NCI-H2107 (cell line): ENCODE data around the gene PDYN.

Experiments used
- DNase-seq: peaks from one replicate; lab custom pipeline; 2025; lab: John Stamatoyannopoulos, UW

PDYN gene

DNA sequence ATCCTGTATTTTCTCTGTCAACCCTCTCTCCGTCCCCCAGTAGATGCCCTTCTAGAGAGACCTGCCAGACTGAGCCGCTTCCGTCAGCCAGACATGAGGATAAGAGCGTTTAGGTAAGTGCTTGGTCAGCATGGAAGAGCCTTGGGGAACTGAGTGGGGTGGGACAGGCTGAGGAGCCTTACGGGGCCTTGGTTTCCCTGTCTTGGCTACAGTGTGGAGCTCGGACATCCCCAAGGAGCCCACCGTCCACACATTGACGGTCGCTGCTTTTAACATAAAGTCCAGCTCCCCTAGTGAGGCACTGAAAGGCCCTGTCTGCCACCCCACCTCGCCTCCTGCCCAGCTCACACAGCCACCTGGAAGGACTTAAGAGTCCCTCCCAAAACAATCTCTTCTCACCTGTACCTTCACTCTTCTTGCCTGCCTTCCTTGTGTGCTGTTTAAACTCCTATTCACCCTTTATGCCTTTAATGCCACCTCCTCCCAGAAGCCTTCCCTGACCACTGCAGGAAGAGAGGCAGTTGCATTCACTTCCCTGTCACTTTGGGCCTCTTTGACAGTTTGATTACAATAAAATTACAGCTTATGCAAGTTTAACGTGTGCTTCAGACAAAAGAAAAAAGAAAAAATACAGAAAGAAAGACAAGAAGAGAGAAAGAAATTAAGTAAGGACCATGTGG lies 42.3 kb downstream of the PDYN start:
- no peak for DNase-seq

DNA sequence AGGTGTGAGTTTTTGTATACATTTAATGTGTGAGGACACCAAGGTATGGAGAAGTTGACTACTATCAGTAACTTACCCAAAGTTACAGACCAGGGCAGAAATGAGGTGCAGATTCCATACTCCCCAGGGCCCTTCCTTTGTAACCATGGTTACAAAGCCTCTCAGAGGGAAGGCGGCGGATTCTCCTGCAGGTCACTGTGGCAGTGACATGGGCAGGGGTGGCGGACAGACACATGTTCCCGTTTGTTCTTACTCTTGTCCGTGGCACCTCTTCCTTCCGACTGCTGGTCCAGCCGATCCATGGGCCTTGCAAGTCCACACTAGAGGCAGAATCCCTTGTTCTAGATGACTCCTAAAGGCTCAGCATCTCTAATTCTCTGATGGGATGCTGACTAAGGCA lies 43.0 kb downstream of the PDYN start:
- DNase-seq = no peak

DNA sequence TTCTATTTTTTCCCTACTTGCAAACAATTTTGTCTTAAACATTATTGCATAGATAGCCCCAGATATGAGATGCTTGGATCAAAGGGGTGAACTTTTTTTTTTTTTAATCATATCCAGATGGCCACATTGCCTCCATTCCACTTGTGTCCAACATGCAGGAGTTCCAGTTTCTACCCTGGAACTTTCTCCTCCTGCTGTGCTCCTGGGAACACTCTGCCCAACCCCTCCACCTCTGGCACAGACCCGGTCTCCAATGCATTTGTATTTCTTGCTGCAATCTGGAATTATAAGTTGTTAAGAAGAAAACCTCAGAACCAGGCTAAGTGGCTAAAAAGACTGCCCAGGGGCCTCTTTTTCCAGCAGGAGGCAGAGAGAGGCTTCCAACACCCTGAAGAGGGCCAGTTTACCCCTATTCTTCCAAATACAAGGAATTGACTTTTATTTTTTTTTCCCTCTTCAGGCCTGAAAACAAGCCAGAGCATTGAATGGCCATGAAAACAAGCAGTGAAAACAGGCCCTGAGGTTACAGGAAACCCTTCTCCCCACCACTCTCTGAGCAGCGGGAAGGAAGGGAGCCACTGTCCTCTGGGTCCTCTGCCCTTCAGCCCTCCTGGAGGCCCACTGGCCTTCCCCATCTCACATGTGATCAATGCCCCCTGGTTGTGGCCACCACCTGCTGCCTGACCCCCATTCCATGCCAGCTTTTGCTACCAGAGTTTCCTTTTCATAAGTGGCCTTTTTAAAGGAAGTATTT lies 44.3 kb downstream of the PDYN start:
- DNase-seq = no peak

DNA sequence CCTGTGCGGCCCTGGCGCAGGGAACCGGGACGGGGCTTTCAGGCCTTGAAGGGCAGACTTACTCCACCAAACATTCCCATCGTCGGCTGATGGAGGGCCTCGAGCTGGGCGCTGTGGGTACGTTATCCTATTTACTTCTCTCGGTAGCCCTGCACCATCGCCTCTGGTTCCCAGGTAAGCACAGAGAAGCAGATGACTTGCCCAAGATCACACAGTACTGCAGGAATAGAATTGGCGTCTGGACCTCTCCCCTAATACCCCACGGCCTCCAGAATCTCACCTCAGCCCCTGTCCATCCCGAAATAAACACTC lies 46.4 kb downstream of the PDYN start:
- no peak for DNase-seq

DNA sequence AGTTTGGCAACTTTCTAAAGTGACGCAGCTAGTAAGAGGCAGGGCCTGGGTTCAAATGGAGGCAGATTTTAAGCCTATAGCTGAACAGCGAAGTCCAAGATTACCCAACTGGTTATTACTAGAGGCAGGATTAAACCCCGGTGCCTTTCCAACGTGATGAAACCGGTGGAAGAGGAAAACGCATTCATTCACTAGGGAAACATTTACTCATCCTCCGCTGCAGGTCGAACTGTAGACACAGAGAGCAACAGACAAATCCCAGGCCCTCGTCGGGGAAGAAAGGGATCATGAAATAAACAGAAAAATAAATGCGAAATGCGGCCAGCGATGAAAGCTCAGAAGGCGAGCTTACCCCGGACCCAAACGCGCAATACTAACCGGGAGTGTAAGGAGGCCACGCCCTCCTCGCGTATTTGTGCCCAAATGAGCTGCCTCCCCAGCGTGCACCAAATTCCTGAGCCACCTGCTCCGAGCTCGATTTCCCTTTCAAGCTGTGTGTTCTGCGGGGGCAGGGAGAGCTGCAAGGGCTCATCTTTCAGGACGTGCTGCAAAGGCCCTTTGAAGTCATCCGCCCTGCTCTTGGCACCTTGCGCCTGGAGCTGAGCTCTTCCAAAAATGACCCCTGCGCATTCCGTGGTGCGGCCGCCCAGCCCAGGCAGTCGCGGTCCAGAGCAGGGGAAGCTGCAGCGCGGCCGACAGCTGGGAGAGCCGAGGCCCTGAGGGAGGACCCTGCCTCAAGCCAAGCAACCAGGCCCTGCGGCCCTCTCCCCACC lies 46.9 kb downstream of the PDYN start:
- no peak for DNase-seq

DNA sequence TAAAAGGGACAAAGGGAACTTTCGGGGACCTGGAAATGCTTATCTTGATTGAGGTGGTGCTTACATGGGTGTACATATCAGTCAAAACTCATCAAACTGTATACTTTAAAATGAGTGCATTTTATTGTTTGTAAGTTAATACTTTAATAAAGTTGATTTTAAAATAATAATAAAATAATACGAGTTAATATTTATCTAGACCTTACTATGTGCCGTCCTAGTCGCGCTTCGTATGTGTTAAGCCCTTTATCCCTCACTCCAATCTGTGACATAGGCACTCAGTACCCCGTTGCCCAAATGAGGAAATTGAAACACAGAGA lies 47.5 kb downstream of the PDYN start:
- no peak for DNase-seq

DNA sequence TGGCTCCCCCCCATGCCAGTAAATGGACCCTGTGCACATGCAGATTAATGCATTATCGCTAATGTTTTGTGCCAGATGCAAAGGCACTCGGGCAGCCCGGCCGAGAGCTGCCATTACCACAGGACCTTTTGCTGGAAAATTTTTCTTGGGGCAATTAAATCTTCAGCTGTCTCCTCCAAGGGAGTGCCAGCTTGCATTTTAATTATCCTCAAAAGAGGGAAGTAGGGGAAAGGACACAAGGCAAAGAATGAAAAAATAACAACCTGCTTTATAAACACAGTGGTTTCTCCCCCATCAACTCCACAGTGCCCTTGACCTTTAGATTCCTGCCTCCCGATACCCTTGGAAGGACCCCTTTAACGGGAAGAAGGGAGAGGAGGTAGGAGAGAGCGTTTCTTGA lies 48.2 kb downstream of the PDYN start:
- DNase-seq = no peak

DNA sequence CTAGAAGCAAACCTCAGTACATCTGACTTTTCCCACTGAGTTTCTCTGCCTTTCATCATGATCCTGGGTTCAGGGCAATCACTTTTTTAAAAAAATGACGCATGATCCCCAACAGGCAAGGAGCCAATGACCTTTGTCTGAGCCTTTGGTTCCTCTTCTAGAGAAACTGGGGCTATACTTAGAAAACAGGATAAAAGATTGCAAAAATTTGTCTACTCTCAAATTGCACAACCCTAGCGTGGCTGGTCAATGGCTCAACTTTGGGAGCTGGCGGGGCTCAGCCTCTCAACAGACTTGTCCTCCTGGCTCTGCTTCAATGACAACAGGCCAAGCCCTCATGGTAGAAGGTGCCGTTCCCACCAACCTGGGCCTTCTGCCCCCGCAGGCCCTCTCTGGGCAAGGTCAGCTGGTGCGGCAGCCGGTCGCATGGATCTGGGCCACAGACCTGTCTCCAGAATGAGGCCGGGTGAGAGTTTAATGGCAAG lies 48.7 kb downstream of the PDYN start:
- DNase-seq = no peak

DNA sequence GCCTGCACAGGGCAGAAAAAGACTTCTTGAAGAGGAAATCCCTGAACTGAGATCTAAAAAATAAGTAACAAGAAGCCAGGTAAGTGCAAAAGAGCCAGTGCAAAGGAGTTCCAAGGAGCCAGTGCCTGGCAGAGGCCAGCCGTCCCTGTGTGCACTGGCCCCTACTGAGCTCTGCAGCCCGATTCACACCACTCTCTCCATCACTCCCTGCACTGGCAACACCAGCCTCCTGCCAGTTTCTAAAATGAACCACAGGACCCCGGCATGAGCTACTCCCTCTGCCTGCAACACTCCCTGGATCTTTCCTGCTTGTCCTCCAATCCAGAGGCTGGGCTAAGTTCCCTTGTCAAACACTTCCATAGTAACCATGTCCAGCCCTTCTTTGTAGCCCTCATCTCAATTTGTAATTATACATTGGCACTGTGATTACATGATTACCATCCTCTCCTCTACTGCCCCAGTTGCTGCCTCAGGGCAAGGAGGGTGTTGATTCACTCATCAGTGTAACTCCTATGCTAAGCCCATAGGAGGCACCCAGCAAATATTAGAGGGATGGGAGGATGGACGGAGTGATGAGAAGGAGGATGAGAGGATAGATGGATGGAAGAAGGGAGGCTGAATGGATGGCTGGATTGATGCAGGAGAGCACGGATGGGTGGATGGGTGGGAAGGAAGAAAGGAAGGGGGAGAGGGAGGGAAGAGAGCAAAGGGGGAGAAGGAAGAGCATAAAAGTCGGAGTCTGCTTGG lies 49.3 kb downstream of the PDYN start:
- DNase-seq = no peak

DNA sequence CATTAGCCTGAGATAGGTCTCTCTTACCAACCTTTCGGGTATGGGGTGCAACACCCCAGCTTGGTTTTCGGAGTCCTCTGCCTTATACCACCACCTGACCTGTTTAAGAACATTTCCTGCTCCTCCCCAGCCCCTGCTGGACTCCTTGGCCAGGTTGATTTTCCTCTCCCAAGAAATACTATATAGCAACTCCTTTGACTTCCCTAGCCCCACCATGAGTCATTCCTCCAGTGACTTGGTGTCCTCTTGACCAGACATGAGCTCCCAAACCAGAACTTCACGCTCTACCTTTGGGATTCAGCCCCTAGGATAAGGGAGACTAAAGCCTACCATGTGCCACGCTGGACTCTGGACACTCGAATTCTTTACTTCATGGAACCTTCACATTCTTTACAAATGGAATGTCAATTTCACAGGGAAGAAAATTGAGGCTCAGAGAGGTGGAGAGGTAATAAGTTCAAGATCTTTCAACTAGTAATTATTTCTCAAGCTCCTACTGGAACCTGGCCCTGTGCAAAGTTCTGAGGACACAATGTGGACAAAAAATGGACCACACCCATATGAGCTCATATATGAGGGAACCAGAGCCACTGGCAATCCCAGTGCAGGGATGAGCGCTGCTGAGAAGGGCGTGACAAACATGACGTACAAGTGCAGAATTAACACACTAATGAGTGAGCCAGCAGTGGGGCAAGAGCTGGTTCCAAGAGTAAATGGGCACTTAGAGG lies 50.4 kb downstream of the PDYN start:
- DNase-seq = no peak

DNA sequence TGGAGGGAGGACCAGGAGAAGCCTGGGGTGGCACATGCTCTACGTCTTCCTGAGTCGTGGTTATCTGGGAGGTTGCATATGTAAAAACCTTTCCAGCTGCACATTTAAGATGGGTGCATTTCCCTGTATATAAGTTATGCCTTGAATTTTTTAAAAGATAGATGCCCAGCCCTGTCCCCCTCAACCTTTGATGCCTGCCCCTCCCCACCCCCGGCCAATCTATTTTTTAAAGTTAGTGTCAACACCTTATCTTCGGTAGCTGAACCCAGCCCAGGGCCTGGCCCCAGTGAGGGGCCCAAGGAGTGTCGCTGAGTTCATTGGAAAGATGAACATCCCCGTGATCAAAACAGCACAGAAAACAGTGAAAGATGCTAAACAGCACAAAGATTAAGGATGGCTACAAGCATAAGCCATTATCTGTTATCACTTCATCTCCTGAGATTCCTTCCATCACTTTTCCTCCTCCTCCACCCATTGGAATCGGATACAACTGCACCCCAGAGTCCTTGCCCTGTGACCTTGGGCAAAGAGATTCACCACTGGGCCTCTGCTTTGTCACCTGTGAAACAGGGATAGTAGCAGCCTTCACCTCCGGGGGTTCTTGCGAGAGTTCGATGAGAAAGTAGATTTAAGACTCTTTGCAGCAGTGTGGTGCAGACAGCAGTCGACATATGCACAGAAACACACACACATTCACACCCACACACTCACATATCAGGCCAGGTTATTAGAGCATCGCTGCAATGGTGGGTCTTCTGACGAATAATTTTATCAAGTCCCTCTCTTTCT lies 51.2 kb downstream of the PDYN start:
- DNase-seq = no peak

DNA sequence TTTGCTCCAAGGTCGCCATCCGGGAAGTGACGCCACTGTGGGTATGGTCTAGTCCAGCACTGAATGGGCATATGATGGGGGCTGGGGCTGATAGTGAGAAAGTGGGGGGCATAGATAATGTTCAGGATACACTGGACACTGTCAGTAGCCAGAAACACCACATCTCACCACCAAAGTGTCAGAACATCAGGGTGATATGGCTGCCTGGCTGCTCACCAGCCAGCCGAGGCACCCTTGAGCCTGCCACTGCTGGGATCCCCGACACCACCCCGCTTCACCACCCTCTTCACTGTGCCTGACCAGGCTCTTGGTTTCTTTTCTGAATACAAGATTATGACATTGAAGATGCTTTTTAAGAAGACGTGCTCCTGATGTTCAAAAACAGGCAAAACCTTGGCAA lies 51.8 kb downstream of the PDYN start:
- DNase-seq = no peak

DNA sequence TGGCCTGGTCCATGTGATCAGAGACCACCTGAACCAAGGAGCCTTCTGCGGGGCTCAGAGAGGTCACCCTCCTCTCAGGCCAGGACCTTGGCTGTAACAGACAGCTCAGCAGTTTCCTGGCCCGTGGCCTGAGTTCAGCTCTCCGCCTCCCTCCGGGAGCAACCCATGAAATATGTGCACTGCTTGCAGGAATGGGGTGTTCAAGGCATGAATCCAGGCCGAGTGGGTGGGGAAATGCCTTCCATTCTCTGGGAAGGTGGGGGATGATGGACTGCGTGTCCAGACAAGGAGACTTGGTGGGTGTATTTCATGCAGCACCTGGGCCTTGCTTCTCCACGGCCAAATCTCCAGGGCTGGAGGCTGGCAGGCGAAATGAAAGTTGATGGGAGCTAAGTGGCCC lies 52.6 kb downstream of the PDYN start:
- DNase-seq = no peak

DNA sequence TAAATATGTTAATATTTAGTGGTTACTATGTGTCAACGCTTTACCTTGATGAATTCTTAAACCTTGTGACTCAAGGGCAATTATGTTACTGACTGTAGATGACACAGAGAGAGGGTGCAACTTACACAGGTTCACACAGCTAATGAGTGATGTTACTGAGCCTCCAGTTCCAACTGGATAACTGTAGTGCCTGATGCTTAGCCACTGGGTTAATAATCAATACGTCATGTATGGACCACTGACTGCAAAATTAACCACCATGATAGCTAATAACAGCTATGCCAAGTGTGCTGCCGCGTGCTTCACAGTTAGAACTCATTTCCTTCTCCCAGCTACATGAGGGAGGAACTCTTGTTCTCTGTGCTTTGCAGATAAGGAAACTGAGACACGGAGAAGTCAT lies 53.3 kb downstream of the PDYN start:
- DNase-seq = no peak

DNA sequence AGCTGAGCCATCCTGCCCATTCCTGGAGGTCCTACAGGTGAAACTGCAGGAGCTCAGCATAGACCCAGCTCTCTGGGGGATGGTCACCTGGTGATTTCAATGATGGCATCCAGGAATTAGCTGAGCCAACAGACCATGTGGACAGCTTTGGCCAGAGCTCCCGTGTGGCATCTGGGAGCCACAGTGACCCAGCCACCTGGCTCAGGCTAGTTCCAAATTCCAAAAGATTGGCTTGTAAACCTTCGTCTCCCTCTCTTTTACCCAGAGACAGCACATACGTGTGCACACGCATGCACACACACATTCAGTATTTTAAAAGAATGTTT lies 54.6 kb downstream of the PDYN start:
- DNase-seq = no peak

DNA sequence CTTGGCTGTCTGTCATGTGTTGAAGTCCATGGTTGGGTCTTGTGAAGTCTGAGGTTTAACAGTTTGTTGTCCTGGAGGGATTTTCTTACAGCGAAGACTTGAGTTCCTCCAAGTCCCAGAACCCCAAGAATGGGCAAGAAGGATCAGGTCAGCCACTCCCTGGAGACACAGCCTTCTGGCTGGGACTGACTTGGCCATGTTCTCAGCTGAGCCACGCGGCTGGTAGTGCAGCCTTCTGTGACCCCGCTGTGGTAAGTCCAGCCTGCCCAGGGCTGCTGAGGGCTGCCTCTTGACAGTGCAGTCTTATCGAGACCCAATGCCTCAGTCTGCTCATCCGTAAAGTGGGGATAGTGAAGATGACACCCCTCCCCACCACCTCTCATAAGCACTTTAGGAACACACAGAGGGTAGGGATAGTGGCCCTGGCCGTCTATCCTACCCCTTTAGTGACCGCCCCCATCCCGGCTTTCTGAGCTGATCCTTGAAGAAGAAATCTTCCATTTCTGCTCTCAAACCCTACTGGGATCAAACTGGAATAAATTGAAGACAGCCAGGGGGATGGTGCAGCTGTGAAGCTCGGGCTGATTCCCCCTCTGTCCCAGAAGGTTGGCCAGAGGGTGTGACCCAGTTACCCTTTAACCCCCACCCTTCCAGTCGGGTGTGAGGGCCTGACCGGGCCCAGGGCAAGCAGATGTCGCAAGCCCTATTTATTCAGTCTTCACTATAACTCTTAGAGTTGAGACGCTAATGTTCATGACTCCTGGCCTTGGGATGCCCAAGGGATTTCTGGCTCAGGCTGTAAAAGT lies 55.2 kb downstream of the PDYN start:
- no peak for DNase-seq

DNA sequence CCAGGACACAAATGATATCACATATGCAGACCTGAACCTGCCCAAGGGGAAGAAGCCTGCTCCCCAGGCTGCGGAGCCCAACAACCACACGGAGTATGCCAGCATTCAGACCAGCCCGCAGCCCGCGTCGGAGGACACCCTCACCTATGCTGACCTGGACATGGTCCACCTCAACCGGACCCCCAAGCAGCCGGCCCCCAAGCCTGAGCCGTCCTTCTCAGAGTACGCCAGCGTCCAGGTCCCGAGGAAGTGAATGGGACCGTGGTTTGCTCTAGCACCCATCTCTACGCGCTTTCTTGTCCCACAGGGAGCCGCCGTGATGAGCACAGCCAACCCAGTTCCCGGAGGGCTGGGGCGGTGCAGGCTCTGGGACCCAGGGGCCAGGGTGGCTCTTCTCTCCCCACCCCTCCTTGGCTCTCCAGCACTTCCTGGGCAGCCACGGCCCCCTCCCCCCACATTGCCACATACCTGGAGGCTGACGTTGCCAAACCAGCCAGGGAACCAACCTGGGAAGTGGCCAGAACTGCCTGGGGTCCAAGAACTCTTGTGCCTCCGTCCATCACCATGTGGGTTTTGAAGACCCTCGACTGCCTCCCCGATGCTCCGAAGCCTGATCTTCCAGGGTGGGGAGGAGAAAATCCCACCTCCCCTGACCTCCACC lies 56.4 kb downstream of the PDYN start:
- no peak for DNase-seq

DNA sequence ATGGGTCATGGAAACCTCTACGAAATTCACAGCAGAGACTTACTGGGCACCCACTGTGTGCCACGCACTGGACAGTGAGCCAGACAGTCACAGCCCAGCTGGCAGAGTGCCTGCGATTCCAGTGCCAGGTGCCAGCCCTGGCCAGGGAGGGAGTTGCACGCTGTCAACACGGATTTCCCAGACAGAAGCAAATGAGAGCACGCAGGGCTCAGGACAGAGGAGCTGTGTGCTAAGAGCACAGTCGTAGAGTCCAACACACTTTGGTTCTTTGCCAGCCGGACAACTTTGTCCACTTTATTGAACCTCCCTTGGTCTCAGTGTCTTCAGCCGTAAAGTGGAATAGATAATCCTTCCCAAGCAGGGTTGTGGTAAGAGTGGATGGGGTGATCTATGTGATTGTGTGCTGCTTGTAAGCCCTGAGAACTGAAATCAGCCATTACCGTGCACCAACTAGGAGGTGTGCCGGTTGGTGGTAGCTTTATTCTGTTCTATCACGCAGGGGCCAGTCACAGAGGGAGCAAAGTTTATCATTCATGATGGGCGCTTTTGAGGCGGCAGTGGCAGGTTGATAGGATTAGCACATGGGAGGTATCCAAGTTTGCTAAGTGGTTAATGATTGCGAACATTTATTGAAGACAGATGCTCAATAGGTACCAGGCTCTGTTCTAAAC lies 58.0 kb downstream of the PDYN start:
- DNase-seq = no peak
